HepG2 (cell line): Measurements from ENCODE around the gene AK3. TPM values are rescaled to one million over a fixed set of nuclear protein-coding genes. Genes with fewer than 3 reads are reported as not detected.

Experiments
- ATAC-seq: fragments of 200-7000 bp; cut with Tn5 transposase; 3 replicates; pipeline ENCODE4 v1.9.1; 2020; ENCODE audit warnings: mild to moderate bottlenecking, moderate library complexity
- BruUV-seq: library from RNA; stranded (reverse); fragments of 400-500 nt; replicated peaks from 2 replicates; lab custom pipeline; 2021; lab: Mats Ljungman, UMichigan
- CTCF ChIA-PET: fragments of 300-600 bp; formaldehyde crosslinking; extraction: SDS; loops from one replicate; lab custom pipeline; 2021; ENCODE audit warnings: low total read pairs, inconsistent platforms, low intra/inter-chr PET ratio; lab: Yijun Ruan, JAX
- POLR2A ChIA-PET: fragments of 350-600 bp; sonication (Branson Sonifier 250); formaldehyde crosslinking; loops from one replicate; lab custom pipeline; 2020; ENCODE audit warnings: antibody characterized with exemption, inconsistent platforms; lab: Yijun Ruan, JAX
- DNase-seq: peaks from one replicate; pipeline ENCODE4 v3.0.0-alpha.2; 2015; ENCODE audit warnings: low spot score
- FAIRE-seq: peaks from 3 replicates; lab custom pipeline; 2011; peaks lifted over from hg19 to GRCh38; lab: Jason Lieb, UNC
- H2AFZ ChIP-seq: one replicate; pipeline ENCODE4 v1.6.1; 2011; ENCODE audit warnings: low read length, inconsistent platforms
- H3K27ac ChIP-seq: fragments of 300-600 bp; 3 replicates; pipeline ENCODE4 v1.8.0; 2011; ENCODE audit warnings: mixed run types, mild to moderate bottlenecking, mixed read lengths, low read length, inconsistent platforms; ENCODE audit not compliant: insufficient read depth; ENCODE audit errors: extremely low read length
- H3K27me3 ChIP-seq, 2 experiments: fragments of 200-600 bp in 1 of 2; 2 replicates in 1 of 2; 3 replicates in 1 of 2; pipeline versions ENCODE4 v1.6.0 to v1.8.0; 2011; ENCODE audit warnings: low read length in 2 of 2, mild to moderate bottlenecking in 2 of 2, moderate library complexity in 2 of 2, inconsistent platforms in 1 of 2; ENCODE audit not compliant: insufficient read depth in 2 of 2, control insufficient read depth in 1 of 2
- H3K36me3 ChIP-seq, 2 experiments: fragments of 200-600 bp in 1 of 2; replicated peaks in 1 of 2; 2 replicates in 1 of 2; 3 replicates in 1 of 2; pipeline versions ENCODE4 v1.5.1 to v1.8.0; 2011; ENCODE audit warnings: low read length in 2 of 2, inconsistent platforms in 1 of 2; ENCODE audit not compliant: insufficient read depth in 2 of 2, control insufficient read depth in 1 of 2
- H3K4me1 ChIP-seq: 2 replicates; pipeline ENCODE4 v1.5.1; 2012; ENCODE audit warnings: low read length, inconsistent platforms; ENCODE audit not compliant: insufficient read depth
- H3K4me2 ChIP-seq: 2 replicates; pipeline ENCODE4 v1.6.0; 2011; ENCODE audit warnings: low read depth, low read length, inconsistent platforms
- H3K4me3 ChIP-seq, 3 experiments: fragments of 200-600 bp in 1 of 3; sonication (generic), shearing (Covaris generic) in 1 of 3; replicated peaks in 1 of 3; 2 replicates each; pipeline ENCODE4 v1.5.1; 2011 to 2016; ENCODE audit warnings: low read length in 3 of 3, inconsistent platforms in 2 of 3, low read depth in 2 of 3, mild to moderate bottlenecking in 2 of 3, control low read depth in 1 of 3, mixed read lengths in 1 of 3; ENCODE audit not compliant: insufficient read depth in 1 of 3
- H3K79me2 ChIP-seq: one replicate; pipeline ENCODE4 v1.6.1; 2011; ENCODE audit warnings: low read length, inconsistent platforms; ENCODE audit not compliant: insufficient read depth
- H3K9ac ChIP-seq: 2 replicates; pipeline ENCODE4 v1.6.0; 2011; ENCODE audit warnings: mild to moderate bottlenecking, low read depth, low read length, inconsistent platforms; ENCODE audit not compliant: insufficient read depth
- H3K9me3 ChIP-seq: 2 replicates; pipeline ENCODE4 v1.5.1; 2012; ENCODE audit warnings: mild to moderate bottlenecking, low read length
- H4K20me1 ChIP-seq: 2 replicates; pipeline ENCODE4 v1.6.0; 2011; ENCODE audit warnings: inconsistent platforms, mild to moderate bottlenecking, low read length, moderate library complexity; ENCODE audit not compliant: insufficient read depth
- CEBPB ChIP-seq: IDR thresholded peaks from 2 replicates; pipeline ENCODE4 v1.6.1; 2011; ENCODE audit warnings: low read depth, low read length, improper control_type of control experiment, borderline replicate concordance
- CEBPG ChIP-seq: IDR thresholded peaks from 2 replicates; pipeline ENCODE4 v1.6.1; 2016
- CREB1 ChIP-seq, 2 experiments: fragments of 450-650 bp in 1 of 2; IDR thresholded peaks; 2 replicates each; pipeline ENCODE4 v1.6.1; 2016 to 2017; ENCODE audit warnings: control low read depth in 1 of 2, mild to moderate bottlenecking in 1 of 2, missing compliant biosample characterization in 1 of 2, missing genetic modification characterization in 1 of 2
- KMT2B ChIP-seq: IDR thresholded peaks from 2 replicates; pipeline ENCODE4 v1.6.1; 2016; ENCODE audit warnings: missing genetic modification reagents, missing compliant biosample characterization
- ZMAT3 ChIP-seq: sonication (generic); formaldehyde crosslinking; conservative IDR thresholded peaks from 2 replicates; pipeline ENCODE4 v1.7.0; 2021; ENCODE audit warnings: missing genetic modification reagents
- ZNF615 ChIP-seq: sonication (generic); formaldehyde crosslinking; IDR thresholded peaks from 2 replicates; pipeline ENCODE4 v1.5.0; 2020; ENCODE audit warnings: mild to moderate bottlenecking, missing genetic modification reagents, borderline replicate concordance
- WGBS: methylation state at CpG from one replicate; pipeline ENCODE4 v1.1.6; 2017; ENCODE audit warnings: low lambda C conversion rate; 5-methylcytosine and 5-hydroxymethylcytosine counted together
- in situ Hi-C: cut with HindIII; loops from 2 replicates; pipeline ENCODE4 v1.10.0; 2017; ENCODE audit warnings: low pct_unique_long_range_greater_than_20kb; ENCODE audit not compliant: extremely low pct_ligation_motif_present
- intact Hi-C: fragments of 100-400 bp; cut with micrococcal nuclease; formaldehyde crosslinking; loops from one replicate; pipeline ENCODE4 v1.10.0; 2022; ENCODE audit not compliant: unreplicated experiment
- polyA plus RNA-seq, 8 experiments: library from polyadenylated mRNA; depleted of rRNA in 3 of 8; stranded (reverse) in 7 of 8; unstranded in 1 of 8; fragments of >200 nt; fragmentation: Illumina TruSeq in 4 of 8; extraction: Trizol in 4 of 8; gene quantifications; 2 replicates each; pipeline versions ENCODE4 v1.2.1 to v1.2.3, GENCODE V29; 2011 to 2016; ENCODE audit warnings: low read depth in 4 of 8, missing spikeins in 1 of 8, mixed read lengths in 1 of 8; ENCODE audit not compliant: insufficient read depth in 1 of 8
- total RNA-seq, 5 experiments: library from RNA; depleted of rRNA; stranded (reverse); fragments of >200 nt; fragmentation: Illumina TruSeq; extraction: Trizol; gene quantifications; 2 replicates each; pipeline ENCODE4 v1.2.3, GENCODE V29; 2016; ENCODE audit warnings: low read depth in 1 of 5
- TF ChIP-seq, protein P1 (sequence below): sonication (generic); formaldehyde crosslinking; IDR thresholded peaks from 2 replicates; pipeline ENCODE4 v1.5.0; 2020; ENCODE audit warnings: mild to moderate bottlenecking, missing genetic modification reagents
- TF ChIP-seq, protein P2 (sequence below): sonication (generic); formaldehyde crosslinking; IDR thresholded peaks from 2 replicates; pipeline ENCODE4 v1.5.1; 2020; ENCODE audit warnings: mild to moderate bottlenecking, moderate library complexity, missing genetic modification reagents

Gene AK3
- total and polyA plus RNA-seq, 2 of the 13 experiments (the other 11 are each of a cell fraction or from before 2014, with no cell fraction given), result 76.8 to 109 TPM

DNA sequence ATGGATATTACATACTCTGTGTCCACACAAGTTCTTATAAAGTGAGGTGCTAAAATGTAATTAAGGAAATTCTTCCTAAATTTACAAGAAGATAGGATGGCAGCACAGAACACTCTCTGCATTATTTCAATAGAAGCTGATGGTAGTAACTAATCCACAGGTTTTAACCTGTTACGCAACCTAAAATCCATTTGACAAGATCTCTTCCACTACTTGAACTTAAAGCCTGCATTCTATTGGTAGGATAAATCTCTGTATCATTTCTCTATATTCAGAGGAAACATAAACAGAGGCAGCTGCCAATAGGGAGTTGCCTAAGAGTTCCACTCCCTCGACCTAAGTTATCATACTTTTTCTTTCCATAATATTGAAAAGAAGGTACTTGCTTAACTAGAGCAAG, 40.1 kb downstream of the AK3 start:
- Histone ChIP-seq H3K27me3 (no peaks in the 10 kb centered on the region), H2AFZ (no peak overlapping the region), H3K79me2 (no peaks in the 10 kb centered on the region)
- no peak for ATAC-seq
- TF ChIP-seq CREB1 (IDR thresholded peaks at IDR 0.05) (no peak), CREB1 (CRISPR knock-in tag; IDR thresholded peaks at IDR 0.05) (0 out of 2 replicates have a peak, but pooled peaks have one; percentile 31), ZMAT3 (no peak), CEBPG (peak; percentile 72), ZNF615 (CRISPR knock-in tag) (no peak), CEBPB (peak; percentile 85; the same call in 1 of the 2 replicates), KMT2B (no peak)
- TF ChIP-seq, protein P1, sequence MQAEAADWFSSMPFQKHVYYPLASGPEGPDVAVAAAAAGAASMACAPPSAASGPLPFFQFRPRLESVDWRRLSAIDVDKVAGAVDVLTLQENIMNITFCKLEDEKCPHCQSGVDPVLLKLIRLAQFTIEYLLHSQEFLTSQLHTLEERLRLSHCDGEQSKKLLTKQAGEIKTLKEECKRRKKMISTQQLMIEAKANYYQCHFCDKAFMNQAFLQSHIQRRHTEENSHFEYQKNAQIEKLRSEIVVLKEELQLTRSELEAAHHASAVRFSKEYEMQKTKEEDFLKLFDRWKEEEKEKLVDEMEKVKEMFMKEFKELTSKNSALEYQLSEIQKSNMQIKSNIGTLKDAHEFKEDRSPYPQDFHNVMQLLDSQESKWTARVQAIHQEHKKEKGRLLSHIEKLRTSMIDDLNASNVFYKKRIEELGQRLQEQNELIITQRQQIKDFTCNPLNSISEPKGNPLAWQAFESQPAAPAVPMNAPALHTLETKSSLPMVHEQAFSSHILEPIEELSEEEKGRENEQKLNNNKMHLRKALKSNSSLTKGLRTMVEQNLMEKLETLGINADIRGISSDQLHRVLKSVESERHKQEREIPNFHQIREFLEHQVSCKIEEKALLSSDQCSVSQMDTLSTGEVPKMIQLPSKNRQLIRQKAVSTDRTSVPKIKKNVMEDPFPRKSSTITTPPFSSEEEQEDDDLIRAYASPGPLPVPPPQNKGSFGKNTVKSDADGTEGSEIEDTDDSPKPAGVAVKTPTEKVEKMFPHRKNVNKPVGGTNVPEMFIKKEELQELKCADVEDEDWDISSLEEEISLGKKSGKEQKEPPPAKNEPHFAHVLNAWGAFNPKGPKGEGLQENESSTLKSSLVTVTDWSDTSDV (CRISPR knock-in tag), result no peak
- TF ChIP-seq, protein P2, sequence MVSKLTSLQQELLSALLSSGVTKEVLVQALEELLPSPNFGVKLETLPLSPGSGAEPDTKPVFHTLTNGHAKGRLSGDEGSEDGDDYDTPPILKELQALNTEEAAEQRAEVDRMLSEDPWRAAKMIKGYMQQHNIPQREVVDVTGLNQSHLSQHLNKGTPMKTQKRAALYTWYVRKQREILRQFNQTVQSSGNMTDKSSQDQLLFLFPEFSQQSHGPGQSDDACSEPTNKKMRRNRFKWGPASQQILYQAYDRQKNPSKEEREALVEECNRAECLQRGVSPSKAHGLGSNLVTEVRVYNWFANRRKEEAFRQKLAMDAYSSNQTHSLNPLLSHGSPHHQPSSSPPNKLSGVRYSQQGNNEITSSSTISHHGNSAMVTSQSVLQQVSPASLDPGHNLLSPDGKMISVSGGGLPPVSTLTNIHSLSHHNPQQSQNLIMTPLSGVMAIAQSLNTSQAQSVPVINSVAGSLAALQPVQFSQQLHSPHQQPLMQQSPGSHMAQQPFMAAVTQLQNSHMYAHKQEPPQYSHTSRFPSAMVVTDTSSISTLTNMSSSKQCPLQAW (CRISPR knock-in tag), result no peak
- TF ChIP-seq, all 625 proteins: peak for 3
- no peak for DNase-seq
- in situ Hi-C loops, result no loop called here
- Histone ChIP-seq H3K9me3 (no peaks in the 10 kb centered on the region), H4K20me1 (no peaks in the 10 kb centered on the region), H3K36me3 (peaks cover 0 to 13% of the 10 kb centered on the region in 2 experiments; a peak in 4 of 5 replicates), H3K9ac (no peak overlapping the region), H3K4me3 (no peak overlapping the region), H3K4me1 (peaks cover 25% of the 10 kb centered on the region), H3K4me2 (no peak overlapping the region), H3K27ac (no peak overlapping the region)
- intact Hi-C loops, result loop anchor here (2.0 kb wide), 1 partner anchor 20 kb away; no protein-coding TSS in a partner anchor
- BruUV-seq, result no TSS peak
- FAIRE-seq, result no peak
- ChIA-PET CTCF (no interaction called here), POLR2A (interaction anchor here (1.4 to 1.5 kb wide), 2 partner anchors 16 to 23 kb away, joined by 5 to 6 read pairs; no protein-coding TSS in a partner anchor)
- 80% methylated on average over 2 of the region's 2 CpGs for WGBS
